ENCODE results near the gene UBC.
A peak's percentile ranks its signal among the peaks of the same experiment; 100 is the strongest.
"Not testable (repeated sequence)": the region's sequence is repeated elsewhere in the genome, so short reads cannot be mapped to it uniquely, and the experiment has no call there.

The UBC gene

GRCh38 chr12:124938587-124938986 lies 24.1 kb upstream of the UBC start:
- TF ChIP-seq CTCF (IDR thresholded peaks at IDR 0.05; ENCODE audit: control insufficient read depth, extremely low read depth, insufficient read depth): no peak
- no peak for DNase-seq (ENCODE audit: low read depth)
- H3K4me3 ChIP-seq (ENCODE audit: low read depth, low read length): peak overlapping the region; percentile 43

GRCh38 chr12:124938108-124938507 lies 23.7 kb upstream of the UBC start:
- TF ChIP-seq CTCF (IDR thresholded peaks at IDR 0.05; ENCODE audit: control insufficient read depth, extremely low read depth, insufficient read depth): no peak
- H3K4me3 ChIP-seq (ENCODE audit: low read depth, low read length): peak overlapping the region; percentile 43; the same call in 1 of the 2 replicates
- DNase-seq (ENCODE audit: low read depth): no peak

GRCh38 chr12:124931528-124931927 lies 17.1 kb upstream of the UBC start:
- DNase-seq (ENCODE audit: low read depth): not testable (repeated sequence)

GRCh38 chr12:124930586-124930985 lies 16.1 kb upstream of the UBC start:
- DNase-seq (ENCODE audit: low read depth): no peak
- H3K4me3 ChIP-seq (ENCODE audit: low read depth, low read length): no peak overlapping the region
- TF ChIP-seq CTCF (IDR thresholded peaks at IDR 0.05; ENCODE audit: control insufficient read depth, extremely low read depth, insufficient read depth): no peak

More at GRCh38 chr12:124931528-124931927, 17.1 kb upstream of the UBC start:
- not testable (repeated sequence) for H3K4me3 ChIP-seq (ENCODE audit: low read depth, low read length)

GRCh38 chr12:124929649-124930419 lies 15.4 kb upstream of the UBC start:
- TF ChIP-seq CTCF (IDR thresholded peaks at IDR 0.05; ENCODE audit: control insufficient read depth, extremely low read depth, insufficient read depth): no peak
- no peak for DNase-seq (ENCODE audit: low read depth)
- H3K4me3 ChIP-seq (ENCODE audit: low read depth, low read length): no peak overlapping the region

GRCh38 chr12:124928912-124929530 lies 14.6 kb upstream of the UBC start:
- no peak for TF ChIP-seq CTCF (IDR thresholded peaks at IDR 0.05; ENCODE audit: control insufficient read depth, extremely low read depth, insufficient read depth)
- no peak overlapping the region for H3K4me3 ChIP-seq (ENCODE audit: low read depth, low read length)
- no peak for DNase-seq (ENCODE audit: low read depth)

- H3K4me3 ChIP-seq (ENCODE audit: low read depth, low read length): peak overlapping the region; percentile 72
- no peak for TF ChIP-seq CTCF (IDR thresholded peaks at IDR 0.05; ENCODE audit: control insufficient read depth, extremely low read depth, insufficient read depth)
- no peak for DNase-seq (ENCODE audit: low read depth)
Measured at GRCh38 chr12:124928095-124928911, 13.9 kb upstream of the UBC start.

All from LNCaP clone FGC (cell line).